ENCODE measurements around the gene HTR1D. TPM values are rescaled to one million over a fixed set of nuclear protein-coding genes. Genes with fewer than 3 reads are reported as not detected.

The HTR1D gene
- total RNA-seq, 1 experiment from 2014 or later: 3.5 TPM

DNA sequence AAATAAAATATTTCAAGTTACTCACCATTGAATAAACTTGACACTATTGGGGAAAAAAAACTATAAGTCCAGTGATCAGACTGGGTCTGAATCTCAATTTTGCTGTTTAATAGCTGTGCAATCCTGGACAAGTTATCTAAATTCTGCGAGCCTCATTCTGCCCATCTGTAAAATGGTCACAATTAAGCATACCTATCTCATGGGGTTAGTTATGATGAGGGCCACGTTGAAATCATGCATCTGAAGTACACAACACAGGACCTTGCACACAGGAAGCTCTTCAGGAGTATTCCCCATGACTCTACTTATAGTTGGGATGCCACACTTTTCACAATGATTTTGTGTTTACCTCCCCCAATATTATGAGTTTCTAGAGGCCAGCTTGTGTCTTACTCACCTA is 3.8 kb upstream of the HTR1D start:
- intact Hi-C loops (cut with micrococcal nuclease): loop anchor here (5.0 kb wide), 1 partner anchor 51 kb away; no protein-coding TSS in a partner anchor
- Histone ChIP-seq H2AFZ (ENCODE audit: low read depth, low read length, poor library complexity, severe bottlenecking) (no peak overlapping the region), H3K9me2 (ENCODE audit: insufficient read depth) (no peaks in the 10 kb centered on the region), H3K36me3 (ENCODE audit: control insufficient read depth in 1 of 2, insufficient read depth in 2 of 2, low read length in 2 of 2) (no peaks in the 10 kb centered on the region), H3K4me2 (ENCODE audit: low read length) (no peak overlapping the region), H3K4me1 (ENCODE audit: control insufficient read depth in 1 of 2, insufficient read depth in 2 of 2, low read length in 2 of 2) (peaks cover 0 to 9% of the 10 kb centered on the region in 2 experiments; a peak in 3 of 4 replicates), H3K27me3 (ENCODE audit: insufficient read depth, low read length) (no peaks in the 10 kb centered on the region; the same call in 1 of the 2 replicates), H3K27ac (ENCODE audit: low read depth, low read length) (no peak overlapping the region), H3K79me2 (ENCODE audit: insufficient read depth, low read length) (no peaks in the 10 kb centered on the region), H3K9me3 (ENCODE audit: control insufficient read depth in 1 of 2, insufficient read depth in 1 of 2, low read depth in 1 of 2, low read length in 2 of 2) (no peaks in the 10 kb centered on the region), H4K20me1 (ENCODE audit: insufficient read depth) (no peaks in the 10 kb centered on the region), H3K4me3 (replicated peaks in 1 of 2; ENCODE audit: low read depth in 1 of 2, low read length in 2 of 2) (no peak overlapping the region), H3K9ac (ENCODE audit: low read length) (no peak overlapping the region)
- CTCF ChIA-PET: no interaction called here
- RAD21 ChIA-PET (ENCODE audit: low non-redundant PET in 1 of 2, low total read pairs in 2 of 2, uncharacterized antibody in 2 of 2, unreplicated experiment in 2 of 2): no interaction called here
- BruUV-seq (replicated peaks): no TSS peak
- TF ChIP-seq, protein P1, sequence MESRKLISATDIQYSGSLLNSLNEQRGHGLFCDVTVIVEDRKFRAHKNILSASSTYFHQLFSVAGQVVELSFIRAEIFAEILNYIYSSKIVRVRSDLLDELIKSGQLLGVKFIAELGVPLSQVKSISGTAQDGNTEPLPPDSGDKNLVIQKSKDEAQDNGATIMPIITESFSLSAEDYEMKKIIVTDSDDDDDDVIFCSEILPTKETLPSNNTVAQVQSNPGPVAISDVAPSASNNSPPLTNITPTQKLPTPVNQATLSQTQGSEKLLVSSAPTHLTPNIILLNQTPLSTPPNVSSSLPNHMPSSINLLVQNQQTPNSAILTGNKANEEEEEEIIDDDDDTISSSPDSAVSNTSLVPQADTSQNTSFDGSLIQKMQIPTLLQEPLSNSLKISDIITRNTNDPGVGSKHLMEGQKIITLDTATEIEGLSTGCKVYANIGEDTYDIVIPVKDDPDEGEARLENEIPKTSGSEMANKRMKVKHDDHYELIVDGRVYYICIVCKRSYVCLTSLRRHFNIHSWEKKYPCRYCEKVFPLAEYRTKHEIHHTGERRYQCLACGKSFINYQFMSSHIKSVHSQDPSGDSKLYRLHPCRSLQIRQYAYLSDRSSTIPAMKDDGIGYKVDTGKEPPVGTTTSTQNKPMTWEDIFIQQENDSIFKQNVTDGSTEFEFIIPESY (IDR thresholded peaks at IDR 0.05; ENCODE audit: extremely low read depth, insufficient replicate concordance, low read length): no peak
- no peak for TF ChIP-seq EGR1 (IDR thresholded peaks at IDR 0.05; ENCODE audit: low read depth)
- DNase-seq (ENCODE audit: low read depth, low spot score): no peak
- ATAC-seq: no peak
- POLR2A ChIA-PET: no interaction called here

DNA sequence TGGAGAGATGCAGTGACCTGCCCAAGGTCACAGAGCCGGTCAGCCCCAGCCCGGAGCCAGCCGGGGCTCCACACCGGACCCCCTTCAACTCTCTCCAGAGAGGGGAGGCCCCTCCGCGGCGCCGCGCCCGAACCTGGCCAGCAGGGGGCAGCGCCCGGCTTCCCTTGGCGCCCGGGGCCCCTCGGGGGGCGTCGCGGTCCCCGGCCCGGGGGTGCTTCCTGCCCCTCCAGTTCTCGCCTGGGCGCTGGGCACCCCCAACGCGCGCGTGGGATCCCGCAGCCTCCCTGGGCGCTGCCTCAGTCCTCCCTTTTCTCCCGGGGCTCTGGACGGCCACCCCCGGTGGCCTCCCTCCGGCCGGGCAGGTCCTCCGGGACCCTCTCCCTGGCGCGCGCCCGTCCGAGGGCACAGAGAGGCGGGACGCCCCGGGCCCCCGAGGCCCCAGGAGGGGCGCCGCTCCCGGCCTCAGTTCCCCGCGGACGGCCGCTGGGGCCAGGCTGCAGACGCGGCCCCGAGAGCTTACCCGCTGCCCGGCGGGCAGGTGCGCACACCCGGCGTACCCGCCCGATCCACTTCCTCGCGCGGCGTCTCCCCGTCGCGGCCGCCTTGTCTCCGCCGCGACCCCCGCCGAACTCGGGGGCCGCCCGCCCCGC is 406 bp downstream of the HTR1D start:
- H3K27ac ChIP-seq (ENCODE audit: low read depth, low read length): peak overlapping the region; percentile 51; the same call in 1 of the 2 replicates
- ChIA-PET CTCF (interaction anchor here (0.6 to 2.3 kb wide), 14 partner anchors 10 to 420 kb away, joined by 3 to 9 read pairs (median 3); no protein-coding TSS in a partner anchor), POLR2A (no interaction called here), RAD21 (ENCODE audit: low non-redundant PET in 1 of 2, low total read pairs in 2 of 2, uncharacterized antibody in 2 of 2, unreplicated experiment in 2 of 2) (interaction anchor here in 1 of 2 experiments (0.7 kb wide), 3 partner anchors 47 to 323 kb away, joined by 3 to 5 read pairs (median 4); no protein-coding TSS in a partner anchor)
- ATAC-seq (peak; percentile 80), DNase-seq (ENCODE audit: low read depth, low spot score) (no peak)
- H2AFZ ChIP-seq (ENCODE audit: low read depth, low read length, poor library complexity, severe bottlenecking): no peak overlapping the region
- no peaks in the 10 kb centered on the region for H3K36me3 ChIP-seq (ENCODE audit: control insufficient read depth in 1 of 2, insufficient read depth in 2 of 2, low read length in 2 of 2)
- peak overlapping the region; percentile 96 for H3K4me2 ChIP-seq (ENCODE audit: low read length)
- H3K9me3 ChIP-seq (ENCODE audit: control insufficient read depth in 1 of 2, insufficient read depth in 1 of 2, low read depth in 1 of 2, low read length in 2 of 2): no peaks in the 10 kb centered on the region
- intact Hi-C loops (cut with micrococcal nuclease): loop anchor here (10.0 kb wide), 1 partner anchor 318 kb away; the partner anchor contains the start of gene E2F2
- H3K9ac ChIP-seq (ENCODE audit: low read length): peak overlapping the region; percentile 65
- BruUV-seq (replicated peaks): no TSS peak
- no peaks in the 10 kb centered on the region for H4K20me1 ChIP-seq (ENCODE audit: insufficient read depth)
- TF ChIP-seq ZFX (IDR thresholded peaks at IDR 0.05) (0 out of 2 replicates have a peak, but pooled peaks have one; percentile 38), ZNF274 (IDR thresholded peaks at IDR 0.05; ENCODE audit: low read depth, low read length) (no peak), RAD21 (IDR thresholded peaks at IDR 0.05; ENCODE audit: low read depth) (peak; percentile 70)
- TF ChIP-seq, protein P2, sequence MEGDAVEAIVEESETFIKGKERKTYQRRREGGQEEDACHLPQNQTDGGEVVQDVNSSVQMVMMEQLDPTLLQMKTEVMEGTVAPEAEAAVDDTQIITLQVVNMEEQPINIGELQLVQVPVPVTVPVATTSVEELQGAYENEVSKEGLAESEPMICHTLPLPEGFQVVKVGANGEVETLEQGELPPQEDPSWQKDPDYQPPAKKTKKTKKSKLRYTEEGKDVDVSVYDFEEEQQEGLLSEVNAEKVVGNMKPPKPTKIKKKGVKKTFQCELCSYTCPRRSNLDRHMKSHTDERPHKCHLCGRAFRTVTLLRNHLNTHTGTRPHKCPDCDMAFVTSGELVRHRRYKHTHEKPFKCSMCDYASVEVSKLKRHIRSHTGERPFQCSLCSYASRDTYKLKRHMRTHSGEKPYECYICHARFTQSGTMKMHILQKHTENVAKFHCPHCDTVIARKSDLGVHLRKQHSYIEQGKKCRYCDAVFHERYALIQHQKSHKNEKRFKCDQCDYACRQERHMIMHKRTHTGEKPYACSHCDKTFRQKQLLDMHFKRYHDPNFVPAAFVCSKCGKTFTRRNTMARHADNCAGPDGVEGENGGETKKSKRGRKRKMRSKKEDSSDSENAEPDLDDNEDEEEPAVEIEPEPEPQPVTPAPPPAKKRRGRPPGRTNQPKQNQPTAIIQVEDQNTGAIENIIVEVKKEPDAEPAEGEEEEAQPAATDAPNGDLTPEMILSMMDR (IDR thresholded peaks at IDR 0.05 in 2 of 3, conservative IDR thresholded peaks at IDR 0.05 in 1 of 3; ENCODE audit: borderline replicate concordance in 1 of 3, insufficient read depth in 1 of 3, low read depth in 2 of 3, low read length in 2 of 3): peak; percentile 43 to 83 (median 76); a peak in 5 of 6 replicates
- TF ChIP-seq, protein P3, sequence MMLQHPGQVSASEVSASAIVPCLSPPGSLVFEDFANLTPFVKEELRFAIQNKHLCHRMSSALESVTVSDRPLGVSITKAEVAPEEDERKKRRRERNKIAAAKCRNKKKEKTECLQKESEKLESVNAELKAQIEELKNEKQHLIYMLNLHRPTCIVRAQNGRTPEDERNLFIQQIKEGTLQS (IDR thresholded peaks at IDR 0.05): no peak
- H3K4me3 ChIP-seq (replicated peaks in 1 of 2; ENCODE audit: low read depth in 1 of 2, low read length in 2 of 2): peak overlapping the region; percentile 51 to 66
- H3K79me2 ChIP-seq (ENCODE audit: insufficient read depth, low read length): no peaks in the 10 kb centered on the region
- H3K9me2 ChIP-seq (ENCODE audit: insufficient read depth): no peaks in the 10 kb centered on the region
- H3K4me1 ChIP-seq (ENCODE audit: control insufficient read depth in 1 of 2, insufficient read depth in 2 of 2, low read length in 2 of 2): peaks cover 0 to 27% of the 10 kb centered on the region in 2 experiments; a peak in 3 of 4 replicates
- H3K27me3 ChIP-seq (ENCODE audit: insufficient read depth, low read length): no peaks in the 10 kb centered on the region; the same call in 1 of the 2 replicates
